GM15510 (cell line): ENCODE results near the gene PGAP2.
A peak's percentile ranks its signal among the peaks of the same experiment; 100 is the strongest.

Source experiments
- POLR2A ChIP-seq: IDR thresholded peaks from 3 replicates; pipeline ENCODE4 v1.6.1; 2011; ENCODE audit warnings: borderline replicate concordance; ENCODE audit not compliant: insufficient read length; ENCODE audit errors: extremely low read depth

The PGAP2 gene

DNA sequence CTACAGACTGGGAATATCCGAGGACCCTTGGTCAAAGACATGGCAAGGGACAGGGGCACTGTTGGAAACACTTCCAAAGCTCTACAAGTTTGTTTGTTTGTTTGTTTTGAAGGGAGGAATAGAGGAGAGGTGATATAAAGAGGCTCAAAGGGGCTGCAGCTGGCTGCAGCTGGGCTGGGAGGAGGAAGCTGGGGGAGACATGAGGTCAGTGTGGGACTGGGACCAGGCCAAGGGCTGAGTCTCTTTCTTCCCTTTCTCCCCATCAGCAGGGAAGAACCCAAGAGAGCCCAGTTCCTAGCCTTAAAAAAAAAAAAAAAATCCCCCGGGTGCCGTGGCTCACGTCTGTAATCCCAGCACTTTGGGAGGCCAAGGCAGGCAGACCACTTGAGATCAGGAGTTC is 27.4 kb downstream of the PGAP2 start:
- TF ChIP-seq POLR2A = no peak

DNA sequence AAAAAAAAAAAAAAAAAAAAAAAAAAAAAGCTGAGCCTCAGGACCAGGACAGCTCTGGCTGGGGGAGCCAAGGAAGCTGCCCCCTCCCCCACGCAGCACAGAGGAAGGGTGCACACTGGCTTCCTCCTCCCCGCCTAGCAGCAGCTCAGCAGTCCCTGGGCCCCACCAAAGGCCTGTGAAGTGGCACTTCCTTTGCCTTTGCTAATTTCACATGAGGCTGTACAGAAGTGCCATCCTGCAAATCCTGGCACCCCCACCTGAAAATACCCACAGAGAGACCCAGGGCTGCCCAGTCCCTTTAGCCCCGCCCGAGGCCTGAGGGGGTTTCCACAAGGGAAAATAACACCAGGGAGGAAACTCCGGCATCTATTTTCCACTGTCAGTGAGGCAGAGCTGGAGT is 28.5 kb downstream of the PGAP2 start:
- no peak for TF ChIP-seq POLR2A

DNA sequence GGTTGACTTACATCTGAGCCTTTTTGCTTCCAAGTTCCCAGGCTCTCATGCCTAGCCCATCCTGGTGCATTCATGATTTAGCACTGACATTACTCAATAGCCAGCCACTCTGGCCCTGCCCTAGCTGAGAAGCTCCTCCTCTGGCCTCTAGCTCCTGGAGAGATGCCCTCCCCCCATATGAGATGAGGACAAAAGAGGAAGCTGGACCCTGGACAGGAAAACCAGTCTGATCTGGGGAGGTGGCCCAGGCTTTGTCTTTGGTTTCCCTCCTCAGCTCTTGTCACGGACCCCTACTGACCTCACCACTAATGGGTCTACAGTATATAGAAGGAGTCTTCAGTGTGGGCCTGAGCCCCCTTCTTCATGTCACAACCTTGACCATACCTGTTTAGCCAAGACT is 29.4 kb downstream of the PGAP2 start:
- no peak for TF ChIP-seq POLR2A

DNA sequence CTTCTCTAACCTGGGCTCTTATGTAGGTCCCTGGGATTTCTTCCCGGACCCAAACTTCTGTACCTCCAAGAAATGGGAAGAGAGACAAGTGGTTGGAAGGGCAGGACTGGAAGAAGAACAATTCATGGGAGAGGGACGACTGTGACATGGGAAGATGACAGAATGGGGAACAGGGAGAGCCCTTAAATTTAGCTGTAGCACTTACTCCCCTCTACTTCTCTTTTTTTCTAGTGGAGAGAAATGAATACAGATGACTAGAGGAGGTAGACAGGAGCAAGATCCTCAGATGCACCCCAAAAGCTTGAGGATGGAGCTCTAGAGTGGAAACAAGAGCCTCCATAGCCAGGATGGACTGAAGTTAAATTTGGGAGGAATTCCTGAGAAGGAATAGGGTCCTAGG is 30.1 kb downstream of the PGAP2 start:
- TF ChIP-seq POLR2A = no peak

DNA sequence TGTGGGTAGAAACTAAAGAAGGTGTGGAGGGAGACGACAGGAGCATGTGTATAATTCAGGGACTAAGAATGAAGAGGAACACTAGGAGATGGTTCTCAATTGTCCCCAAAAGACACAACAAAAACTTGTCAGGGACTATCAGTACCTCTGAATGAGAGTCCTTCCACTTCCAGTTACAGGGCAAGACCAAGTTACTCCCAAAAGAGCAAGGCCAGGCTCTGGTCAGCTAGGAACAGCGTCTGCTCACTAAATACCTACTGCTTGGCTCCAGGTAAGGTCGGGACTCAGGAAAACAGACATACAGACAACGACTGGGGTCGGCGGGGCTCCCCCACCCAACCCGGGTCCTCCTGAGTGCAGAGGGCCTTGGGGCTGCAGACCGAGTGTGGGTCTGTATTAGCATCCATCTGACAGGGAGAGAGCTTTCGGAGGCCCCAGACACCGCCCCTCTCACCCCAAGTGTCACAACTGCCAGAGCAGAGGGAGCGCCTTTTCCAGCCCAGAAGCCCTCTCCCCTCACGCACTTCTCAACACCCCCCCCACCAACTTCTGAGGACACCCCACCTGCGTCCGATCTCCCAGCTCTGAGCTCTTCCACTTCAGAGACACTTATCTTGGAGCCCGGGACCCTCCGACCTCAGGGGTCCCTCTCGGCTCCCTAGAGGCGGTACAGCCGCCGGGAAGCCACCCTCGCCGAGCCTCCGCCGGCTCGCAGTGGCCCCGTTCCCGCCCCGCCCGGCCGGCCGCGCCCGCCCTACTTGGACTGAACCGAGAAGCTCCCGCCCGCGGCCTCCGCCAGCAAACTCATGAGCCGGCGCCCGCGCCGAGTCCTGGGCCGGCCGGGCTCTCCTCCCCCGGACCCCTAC is 31.9 kb downstream of the PGAP2 start:
- no peak for TF ChIP-seq POLR2A

DNA sequence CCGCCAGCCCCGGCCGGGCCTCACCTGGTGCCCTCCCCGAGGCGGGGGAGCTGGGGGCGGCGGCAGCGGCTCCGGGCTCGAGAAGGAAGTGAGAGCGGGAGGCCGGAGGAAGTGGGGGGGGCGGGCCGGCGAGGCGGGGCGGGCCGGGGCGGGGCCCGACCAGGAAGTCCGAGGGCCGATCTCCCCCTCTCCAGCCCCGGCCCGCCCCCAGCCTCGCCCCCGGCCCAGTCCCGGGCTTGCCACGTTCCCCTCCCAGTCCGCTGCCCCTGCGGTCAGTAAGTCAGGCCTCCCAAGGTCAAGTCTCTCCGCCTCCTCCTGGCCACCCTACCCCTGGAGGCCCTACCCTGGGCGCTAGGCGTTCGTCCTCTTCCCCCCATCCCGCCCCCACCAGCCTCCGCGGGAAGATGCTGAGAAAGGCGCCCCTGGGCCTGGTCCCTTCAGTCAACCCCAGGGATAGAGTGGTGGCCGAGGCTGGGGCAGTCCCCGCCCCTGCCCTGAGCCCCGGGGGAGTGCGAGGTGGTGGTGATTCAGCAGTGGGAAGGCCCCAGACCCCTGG is 32.6 kb downstream of the PGAP2 start, which contains the start of gene RHOG:
RHOG (minus strand) TSS at position 90 of the 556 bp plus-strand sequence. CDS start 12,821 bp downstream, outside the sequence.
- peak; percentile 70 for TF ChIP-seq POLR2A

DNA sequence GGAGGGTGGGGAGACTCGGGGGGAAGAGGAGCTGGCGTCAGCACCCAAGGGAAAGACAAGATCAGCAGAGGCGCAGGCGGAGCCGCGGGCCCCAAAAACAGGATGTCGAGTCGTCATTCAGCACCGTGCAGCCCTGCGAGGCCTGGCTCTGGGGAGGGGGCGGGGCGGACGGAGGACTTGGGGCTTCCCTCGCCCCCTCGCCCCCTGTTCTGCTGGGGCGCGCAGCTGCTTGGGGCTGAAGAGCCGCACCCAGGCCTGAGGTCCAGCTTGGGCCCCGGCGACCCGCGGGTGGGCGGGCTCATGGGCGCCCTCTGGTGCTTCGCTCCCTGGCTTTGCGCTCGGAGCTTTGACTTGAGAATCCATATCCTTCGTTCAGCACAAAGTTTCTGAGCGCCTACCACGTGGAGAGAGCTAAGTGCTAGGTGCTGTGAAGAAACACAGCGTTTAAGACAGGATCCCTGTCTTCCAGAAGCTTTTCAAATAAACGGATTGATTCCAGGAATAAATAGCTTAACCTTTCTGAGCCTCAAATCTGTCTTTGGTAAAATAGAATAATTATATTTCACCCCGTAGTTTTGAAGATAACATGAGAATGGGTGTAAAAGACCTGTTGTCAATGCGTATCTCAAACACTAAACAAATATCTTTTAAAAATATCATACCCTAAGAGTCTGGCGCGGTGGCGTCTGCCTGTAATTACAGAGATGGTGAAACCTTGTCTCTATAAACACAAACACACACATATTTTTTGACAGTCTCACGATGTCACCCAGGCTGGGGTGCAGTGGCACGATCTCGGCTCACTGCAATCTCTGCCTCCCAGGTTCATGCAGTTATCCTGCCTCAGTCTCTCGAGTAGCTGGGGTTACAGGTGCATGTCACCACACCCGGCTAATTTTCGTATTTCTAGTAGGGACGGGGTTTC is 33.3 kb downstream of the PGAP2 start:
- no peak for TF ChIP-seq POLR2A

DNA sequence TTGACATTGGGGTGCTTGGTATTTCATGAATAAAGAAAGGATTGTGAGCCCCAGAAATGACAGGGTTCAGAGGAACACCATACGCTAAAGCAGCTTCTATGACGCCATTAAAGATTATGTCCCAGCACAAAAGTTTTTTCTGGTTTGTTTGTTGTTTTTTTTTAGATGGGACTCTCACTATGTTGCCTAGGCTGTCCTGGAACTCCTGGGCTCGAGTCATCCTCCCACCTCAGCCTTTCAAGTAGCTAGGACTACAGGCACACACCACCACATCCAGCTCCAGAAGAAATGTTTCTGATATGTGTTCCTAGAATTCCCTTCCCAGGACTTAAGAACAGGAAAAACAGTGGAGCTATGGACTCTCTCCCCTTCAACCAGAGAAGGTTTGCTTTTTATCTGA is 35.0 kb downstream of the PGAP2 start:
- TF ChIP-seq POLR2A = no peak

DNA sequence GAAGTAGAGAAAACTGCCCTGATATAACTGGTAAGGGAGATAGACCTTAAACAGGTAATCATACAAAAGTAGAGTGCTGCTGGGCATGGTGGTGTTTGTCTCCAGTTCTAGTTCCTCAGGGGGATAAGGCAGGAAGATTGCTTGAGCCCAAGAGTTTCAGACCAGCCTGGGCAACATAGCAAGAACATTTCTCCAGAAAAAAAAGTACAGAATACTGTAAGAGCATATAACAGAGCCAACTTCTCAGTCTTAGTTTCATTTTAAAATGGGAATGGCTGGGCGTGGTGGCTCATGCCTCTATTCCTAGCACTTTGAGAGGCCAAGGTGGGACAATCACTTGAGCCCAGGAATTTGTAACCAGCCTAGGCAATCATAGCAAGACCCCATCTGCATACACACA is 36.9 kb downstream of the PGAP2 start:
- TF ChIP-seq POLR2A = no peak

DNA sequence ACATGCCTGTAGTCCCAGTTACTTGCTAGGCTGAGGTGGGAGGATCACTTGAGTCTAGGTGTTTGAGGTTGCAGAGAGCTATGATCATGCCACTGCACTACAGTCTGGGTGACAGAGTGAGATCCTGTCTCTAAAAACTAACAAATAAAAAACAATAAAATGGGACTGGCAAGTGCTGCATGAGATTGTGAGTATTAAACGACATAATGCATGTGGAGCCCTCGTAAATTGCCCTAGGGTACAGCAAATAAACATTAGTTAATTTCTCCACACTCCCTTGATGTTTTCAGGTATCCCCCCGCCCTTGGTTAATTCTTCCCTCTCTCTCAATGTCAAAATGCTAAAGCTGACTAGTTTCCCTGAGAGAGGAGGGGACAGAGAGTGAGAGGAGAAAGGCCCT is 37.3 kb downstream of the PGAP2 start:
- no peak for TF ChIP-seq POLR2A

DNA sequence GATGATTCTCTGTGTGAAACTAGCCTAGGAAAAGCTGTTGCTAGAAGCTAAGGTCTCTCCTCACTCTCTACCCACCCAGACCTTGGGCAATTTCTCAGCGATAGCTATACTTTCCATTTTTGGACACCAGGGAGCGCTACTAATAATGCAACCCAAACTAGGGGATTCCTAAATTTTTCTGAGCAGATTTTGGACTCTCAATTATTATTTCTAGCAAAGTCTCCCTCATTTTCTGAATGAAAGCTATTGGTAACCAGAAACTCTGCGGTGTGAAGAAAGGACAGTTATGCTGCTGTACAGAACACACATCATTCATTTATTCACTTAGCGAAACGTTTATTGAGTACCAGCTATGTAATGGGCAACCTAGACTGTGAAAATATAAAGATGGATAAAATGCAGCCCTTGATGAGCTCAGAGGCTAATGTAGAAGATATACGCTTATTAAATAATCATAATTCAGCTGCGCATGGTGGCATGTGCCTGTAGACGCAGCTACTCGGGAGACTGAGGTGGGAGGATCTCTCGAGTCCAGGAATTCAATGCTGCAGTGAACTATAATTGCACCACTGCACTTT is 41.0 kb downstream of the PGAP2 start:
- TF ChIP-seq POLR2A = no peak

DNA sequence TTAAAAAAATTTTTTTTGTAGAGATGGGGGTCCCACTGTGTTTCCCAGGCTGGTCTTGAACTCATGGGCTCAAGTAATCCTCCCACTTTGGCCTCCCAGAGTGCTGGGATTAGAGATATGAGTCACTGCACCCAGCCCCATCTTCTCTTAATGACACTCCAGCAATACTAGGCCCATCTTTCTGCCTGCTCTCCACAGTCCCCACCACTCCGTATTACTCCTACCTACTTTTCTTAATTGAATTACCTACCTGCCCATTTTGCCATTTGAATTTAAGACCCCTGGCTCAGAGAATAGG is 45.1 kb downstream of the PGAP2 start:
- no peak for TF ChIP-seq POLR2A

DNA sequence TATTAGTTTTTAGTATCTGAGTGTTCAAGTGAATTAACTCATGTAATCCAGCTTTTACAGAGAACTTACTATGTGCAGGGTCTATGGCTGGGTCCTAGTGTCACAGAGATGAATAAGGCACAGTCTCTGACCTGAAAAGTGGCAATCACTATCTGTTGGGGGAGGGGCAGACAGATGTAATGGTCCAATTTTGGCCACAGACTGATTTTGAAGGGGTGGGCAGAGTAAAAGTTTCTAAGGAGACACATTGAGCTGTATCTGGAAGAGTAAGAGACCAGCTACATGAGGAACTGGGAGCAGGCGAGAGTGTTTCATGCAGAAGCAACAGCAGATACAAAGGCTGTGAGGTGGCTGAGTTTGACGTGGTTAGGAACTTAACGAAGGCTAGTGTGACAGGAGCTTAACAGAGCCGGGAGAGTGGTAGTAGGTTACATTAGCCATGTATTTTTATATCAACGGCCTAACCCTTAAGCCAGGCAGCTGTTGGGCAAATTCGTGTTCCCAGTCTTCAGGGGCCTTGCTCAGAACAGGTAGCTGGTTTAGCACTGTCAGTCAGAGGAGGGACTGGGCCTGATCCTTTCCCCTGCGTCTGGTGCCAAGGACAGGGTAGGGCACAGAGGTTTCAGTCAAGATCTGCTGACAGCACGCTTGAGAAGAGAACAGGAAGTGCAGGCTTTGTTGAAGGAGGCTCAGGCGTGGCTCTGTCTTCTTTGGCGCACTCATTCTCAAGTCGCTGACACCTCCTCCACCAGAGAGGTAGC is 45.7 kb downstream of the PGAP2 start:
- peak; percentile 42 for TF ChIP-seq POLR2A

DNA sequence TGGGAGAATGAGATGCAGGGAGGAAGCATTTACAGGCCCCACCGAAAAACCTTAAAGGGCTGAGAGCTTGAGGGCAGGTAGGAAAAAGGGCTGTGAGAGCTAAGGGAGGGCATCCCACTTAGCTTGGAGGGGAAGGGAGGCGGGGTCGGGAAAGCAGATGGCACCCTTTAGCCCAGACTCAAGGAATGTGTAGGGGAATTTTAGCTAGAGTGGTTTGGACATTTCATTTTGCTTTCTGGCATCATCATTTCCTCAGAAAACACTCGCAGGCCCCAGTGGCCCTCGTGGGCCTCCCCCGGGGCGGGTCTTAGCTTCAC is 46.3 kb downstream of the PGAP2 start:
- peak; percentile 6 for TF ChIP-seq POLR2A
